Parathyroid adenoma (tissue), 2 donors: ENCODE data around the gene ZDHHC8.

Experiments used
- H2AFZ ChIP-seq: fragments of 300-600 bp; sonication (generic); one replicate; pipeline ENCODE4 v1.7.0; 2017; ENCODE audit warnings: antibody characterized with exemption, mild to moderate bottlenecking
- H3K27ac ChIP-seq: fragments of 300-600 bp; sonication (generic); one replicate; pipeline ENCODE4 v1.7.0; 2017
- H3K27me3 ChIP-seq: fragments of 300-600 bp; sonication (generic); one replicate; pipeline ENCODE4 v1.7.0; 2017; ENCODE audit warnings: low read length; ENCODE audit not compliant: control insufficient read depth, insufficient read depth
- H3K36me3 ChIP-seq: fragments of 300-600 bp; sonication (generic); one replicate; pipeline ENCODE4 v1.7.0; 2017; ENCODE audit warnings: low read length; ENCODE audit not compliant: control insufficient read depth, insufficient read depth
- H3K4me1 ChIP-seq: fragments of 300-600 bp; sonication (generic); one replicate; pipeline ENCODE4 v1.7.0; 2017; ENCODE audit warnings: control low read depth
- H3K4me2 ChIP-seq: fragments of 300-600 bp; sonication (generic); one replicate; pipeline ENCODE4 v1.7.0; 2017; ENCODE audit warnings: low read length
- H3K4me3 ChIP-seq: fragments of 300-600 bp; sonication (generic); one replicate; pipeline ENCODE4 v1.7.0; 2017; ENCODE audit warnings: low read depth, low read length
- H3K79me2 ChIP-seq: fragments of 300-600 bp; sonication (generic); one replicate; pipeline ENCODE4 v1.7.0; 2017; ENCODE audit warnings: control low read depth
- H3K9ac ChIP-seq: fragments of 300-600 bp; sonication (generic); one replicate; pipeline ENCODE4 v1.7.0; 2017; ENCODE audit warnings: mild to moderate bottlenecking
- H3K9me3 ChIP-seq: fragments of 300-600 bp; sonication (generic); one replicate; pipeline ENCODE4 v1.7.0; 2017; ENCODE audit warnings: low read length; ENCODE audit not compliant: control insufficient read depth
- CTCF ChIP-seq: fragments of 300-600 bp; sonication (generic); IDR thresholded peaks from one replicate; pipeline ENCODE4 v1.7.0; 2017; ENCODE audit warnings: antibody characterized with exemption, mild to moderate bottlenecking
- donor health status: primary hyperparathyroidism.

ZDHHC8 gene

GRCh38 chr22:20194681-20195593 lies 63.3 kb downstream of the ZDHHC8 start:
- TF ChIP-seq CTCF: no peak
- Histone ChIP-seq H3K27me3 (no peaks in the 10 kb centered on the region), H3K79me2 (no peaks in the 10 kb centered on the region), H3K27ac (no peak overlapping the region), H3K36me3 (no peaks in the 10 kb centered on the region), H2AFZ (no peak overlapping the region), H3K4me2 (no peak overlapping the region), H3K4me3 (no peak overlapping the region), H3K4me1 (no peaks in the 10 kb centered on the region), H3K9me3 (no peaks in the 10 kb centered on the region), H3K9ac (no peak overlapping the region)

DNA sequence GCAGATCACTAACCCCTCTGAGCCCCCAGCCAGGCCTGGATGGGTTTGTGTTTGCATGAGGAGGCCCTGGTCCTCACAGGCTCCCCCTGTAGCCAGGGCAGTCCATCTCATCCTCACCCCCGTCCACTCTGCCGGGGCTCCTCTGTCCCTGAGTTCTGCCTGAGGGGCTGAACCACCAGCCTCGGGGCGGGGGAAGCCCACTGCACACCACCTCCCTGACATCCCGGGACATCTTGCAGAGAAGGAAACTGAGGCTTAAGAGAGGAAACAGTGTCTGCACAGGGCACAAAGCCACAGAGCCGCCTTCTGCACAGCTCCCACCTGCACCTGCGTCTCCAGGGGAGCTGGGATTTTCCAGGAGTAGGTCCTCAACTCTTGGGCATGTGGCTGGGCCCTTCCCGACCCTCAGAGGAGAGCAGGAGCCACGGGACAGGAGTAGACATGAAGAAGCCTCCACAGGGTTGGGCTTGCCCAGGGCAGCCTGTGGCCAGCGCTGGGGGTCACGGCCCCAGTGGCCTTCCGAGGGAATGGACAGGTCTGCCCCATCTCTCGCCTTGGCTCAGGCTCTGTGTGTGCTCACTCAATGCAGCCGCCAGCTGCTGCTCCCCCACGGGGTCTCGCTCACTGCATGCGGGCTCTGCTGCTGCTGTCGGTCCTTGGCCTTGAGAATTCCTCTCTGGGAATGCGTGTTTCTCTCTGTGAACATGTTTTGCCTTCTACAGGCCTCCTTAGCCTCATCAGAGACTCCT lies 64.7 kb downstream of the ZDHHC8 start:
- no peaks in the 10 kb centered on the region for H3K36me3 ChIP-seq
- H3K27ac ChIP-seq: no peak overlapping the region
- no peaks in the 10 kb centered on the region for H3K9me3 ChIP-seq
- H3K79me2 ChIP-seq: no peaks in the 10 kb centered on the region
- H3K4me1 ChIP-seq: no peaks in the 10 kb centered on the region
- H3K9ac ChIP-seq: no peak overlapping the region
- H2AFZ ChIP-seq: no peak overlapping the region
- H3K27me3 ChIP-seq: no peaks in the 10 kb centered on the region
- H3K4me3 ChIP-seq: no peak overlapping the region
- no peak for TF ChIP-seq CTCF
- no peak overlapping the region for H3K4me2 ChIP-seq
